ENCODE data around the gene KRT17.

The KRT17 gene

DNA sequence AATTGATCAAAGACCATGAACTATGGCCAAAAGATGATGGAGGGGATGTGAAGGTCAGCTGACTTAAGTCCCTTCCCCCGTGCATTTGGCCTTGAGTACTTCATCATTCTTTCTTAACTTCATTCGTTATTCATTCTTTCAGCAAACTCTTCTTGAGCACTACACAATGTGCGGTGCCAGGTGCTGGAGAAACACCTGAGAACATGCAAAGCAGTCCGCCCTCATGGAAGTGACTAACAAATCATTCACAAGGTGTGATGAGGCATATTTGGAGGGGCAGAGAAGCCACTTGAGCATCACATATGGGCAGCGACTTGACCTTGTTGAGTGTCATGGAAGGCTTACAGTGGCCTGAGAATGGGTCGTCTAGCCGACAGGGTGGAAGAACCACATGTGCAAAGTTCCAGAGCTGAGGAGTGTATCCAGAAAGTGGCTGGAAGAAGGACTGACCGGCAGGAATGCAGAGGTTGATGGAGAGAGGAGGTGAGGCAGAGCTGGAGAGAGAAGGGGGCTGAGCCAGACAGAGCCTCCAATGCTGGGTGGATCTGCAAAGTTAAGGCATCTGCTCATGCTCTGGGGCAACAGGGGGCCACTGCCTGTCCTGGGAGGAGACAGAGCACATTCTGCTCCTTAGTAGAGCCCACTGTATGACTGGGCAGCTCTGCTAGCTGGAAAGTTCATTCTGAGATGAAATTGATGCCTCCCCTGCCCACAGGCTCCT is 39.2 kb upstream of the KRT17 start:
- H3K9me3 ChIP-seq (ENCODE audit: control insufficient read depth in 1 of 2, low read length in 2 of 2) = no peaks in the 10 kb centered on the region
- H3K9ac ChIP-seq (ENCODE audit: low read depth in 1 of 2, low read length in 2 of 2) = peak overlapping the region in 1 of 2 donors; percentile 9
- no peak overlapping the region for H3K27ac ChIP-seq (ENCODE audit: low read depth, low read length)
- no peaks in the 10 kb centered on the region for H3K36me3 ChIP-seq (ENCODE audit: control insufficient read depth in 1 of 2, insufficient read depth in 2 of 2, low read length in 2 of 2)
- H3K4me1 ChIP-seq (ENCODE audit: control insufficient read depth in 1 of 2, insufficient read depth in 2 of 2, low read length in 2 of 2) = peaks cover 27 to 38% of the 10 kb centered on the region in 2 donors
- H3K27me3 ChIP-seq (ENCODE audit: control insufficient read depth in 1 of 2, insufficient read depth in 2 of 2, low read length in 2 of 2) = no peaks in the 10 kb centered on the region
- no peak overlapping the region for H3K4me3 ChIP-seq (ENCODE audit: low read depth in 1 of 2, low read length in 2 of 2)

- Histone ChIP-seq H3K4me1 (ENCODE audit: control insufficient read depth in 1 of 2, insufficient read depth in 2 of 2, low read length in 2 of 2) (peaks cover 39 to 56% of the 10 kb centered on the region in 2 donors), H3K4me3 (ENCODE audit: low read depth in 1 of 2, low read length in 2 of 2) (no peak overlapping the region), H3K9me3 (ENCODE audit: control insufficient read depth in 1 of 2, low read length in 2 of 2) (no peaks in the 10 kb centered on the region), H3K9ac (ENCODE audit: low read depth in 1 of 2, low read length in 2 of 2) (no peak overlapping the region), H3K27me3 (ENCODE audit: control insufficient read depth in 1 of 2, insufficient read depth in 2 of 2, low read length in 2 of 2) (no peaks in the 10 kb centered on the region), H3K36me3 (ENCODE audit: control insufficient read depth in 1 of 2, insufficient read depth in 2 of 2, low read length in 2 of 2) (no peaks in the 10 kb centered on the region), H3K27ac (ENCODE audit: low read depth, low read length) (no peak overlapping the region)
Measured at GRCh38 chr17:41660221-41660711, 35.9 kb upstream of the KRT17 start.

GRCh38 chr17:41659427-41660212 is 35.2 kb upstream of the KRT17 start:
- Histone ChIP-seq H3K9me3 (ENCODE audit: control insufficient read depth in 1 of 2, low read length in 2 of 2) (no peaks in the 10 kb centered on the region), H3K9ac (ENCODE audit: low read depth in 1 of 2, low read length in 2 of 2) (no peak overlapping the region), H3K27me3 (ENCODE audit: control insufficient read depth in 1 of 2, insufficient read depth in 2 of 2, low read length in 2 of 2) (no peaks in the 10 kb centered on the region), H3K27ac (ENCODE audit: low read depth, low read length) (no peak overlapping the region), H3K36me3 (ENCODE audit: control insufficient read depth in 1 of 2, insufficient read depth in 2 of 2, low read length in 2 of 2) (no peaks in the 10 kb centered on the region), H3K4me3 (ENCODE audit: low read depth in 1 of 2, low read length in 2 of 2) (no peak overlapping the region), H3K4me1 (ENCODE audit: control insufficient read depth in 1 of 2, insufficient read depth in 2 of 2, low read length in 2 of 2) (peaks cover 45 to 58% of the 10 kb centered on the region in 2 donors)

GRCh38 chr17:41658846-41659245 is 34.5 kb upstream of the KRT17 start:
- no peaks in the 10 kb centered on the region for H3K27me3 ChIP-seq (ENCODE audit: control insufficient read depth in 1 of 2, insufficient read depth in 2 of 2, low read length in 2 of 2)
- no peak overlapping the region for H3K4me3 ChIP-seq (ENCODE audit: low read depth in 1 of 2, low read length in 2 of 2)
- no peak overlapping the region for H3K27ac ChIP-seq (ENCODE audit: low read depth, low read length)
- peak overlapping the region in 1 of 2 donors; percentile 84 for H3K9ac ChIP-seq (ENCODE audit: low read depth in 1 of 2, low read length in 2 of 2)
- no peaks in the 10 kb centered on the region for H3K36me3 ChIP-seq (ENCODE audit: control insufficient read depth in 1 of 2, insufficient read depth in 2 of 2, low read length in 2 of 2)
- H3K9me3 ChIP-seq (ENCODE audit: control insufficient read depth in 1 of 2, low read length in 2 of 2) = no peaks in the 10 kb centered on the region
- H3K4me1 ChIP-seq (ENCODE audit: control insufficient read depth in 1 of 2, insufficient read depth in 2 of 2, low read length in 2 of 2) = peaks cover 49 to 57% of the 10 kb centered on the region in 2 donors

DNA sequence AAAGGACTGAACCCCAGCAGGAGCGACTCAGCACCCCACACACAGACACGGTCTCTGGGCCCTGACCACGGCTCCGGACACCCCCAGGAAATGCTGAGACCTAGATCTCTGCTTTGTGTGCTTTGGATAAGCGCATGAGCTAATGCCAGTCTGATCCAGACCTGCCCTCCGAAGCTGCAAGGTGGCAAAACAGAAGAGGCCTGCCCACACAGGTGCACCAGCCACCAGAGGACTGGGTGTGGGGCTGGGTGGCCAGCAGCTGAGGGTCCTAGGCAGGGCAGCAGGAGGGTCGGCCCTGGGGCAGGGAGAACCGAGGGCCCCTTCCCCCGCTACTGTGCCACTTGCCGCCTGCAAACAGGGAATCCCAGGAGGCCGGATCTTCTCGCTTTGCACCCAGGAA is 33.6 kb upstream of the KRT17 start:
- Histone ChIP-seq H3K4me1 (ENCODE audit: control insufficient read depth in 1 of 2, insufficient read depth in 2 of 2, low read length in 2 of 2) (peaks cover 58 to 66% of the 10 kb centered on the region in 2 donors), H3K27ac (ENCODE audit: low read depth, low read length) (no peak overlapping the region), H3K36me3 (ENCODE audit: control insufficient read depth in 1 of 2, insufficient read depth in 2 of 2, low read length in 2 of 2) (no peaks in the 10 kb centered on the region), H3K27me3 (ENCODE audit: control insufficient read depth in 1 of 2, insufficient read depth in 2 of 2, low read length in 2 of 2) (no peaks in the 10 kb centered on the region), H3K4me3 (ENCODE audit: low read depth in 1 of 2, low read length in 2 of 2) (no peak overlapping the region), H3K9ac (ENCODE audit: low read depth in 1 of 2, low read length in 2 of 2) (peak overlapping the region; percentile 7 to 84), H3K9me3 (ENCODE audit: control insufficient read depth in 1 of 2, low read length in 2 of 2) (no peaks in the 10 kb centered on the region)

DNA sequence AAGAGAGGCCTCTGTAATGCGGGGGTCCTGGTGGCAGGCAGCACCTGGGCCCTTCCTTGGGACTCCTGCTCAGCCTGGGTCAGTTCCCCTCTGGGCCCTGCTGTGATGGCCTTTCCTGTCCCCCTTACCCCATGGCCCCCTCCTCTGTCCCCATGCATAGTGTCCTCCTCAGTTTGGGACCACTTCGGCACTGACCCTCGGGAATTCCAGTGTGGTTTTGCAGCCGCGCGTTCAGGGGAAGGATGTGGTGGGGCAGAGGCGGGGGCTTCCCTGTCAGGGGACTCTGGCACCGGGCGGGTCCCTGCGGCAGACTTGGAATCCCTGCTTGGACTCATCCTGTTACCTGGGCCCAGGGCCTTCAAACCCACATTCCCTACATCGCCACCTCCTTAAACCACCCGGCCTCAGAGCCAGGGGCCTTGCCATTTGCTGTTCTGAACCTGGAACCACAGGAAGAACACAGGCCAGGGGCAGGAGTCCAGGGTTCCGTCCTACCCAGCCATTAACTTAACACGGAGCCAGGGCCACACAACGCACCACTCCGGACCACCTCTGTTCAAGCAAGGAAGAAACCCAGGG is 32.9 kb upstream of the KRT17 start:
- Histone ChIP-seq H3K27me3 (ENCODE audit: control insufficient read depth in 1 of 2, insufficient read depth in 2 of 2, low read length in 2 of 2) (no peaks in the 10 kb centered on the region), H3K27ac (ENCODE audit: low read depth, low read length) (peak overlapping the region; percentile 94), H3K36me3 (ENCODE audit: control insufficient read depth in 1 of 2, insufficient read depth in 2 of 2, low read length in 2 of 2) (no peaks in the 10 kb centered on the region), H3K4me3 (ENCODE audit: low read depth in 1 of 2, low read length in 2 of 2) (no peak overlapping the region), H3K9ac (ENCODE audit: low read depth in 1 of 2, low read length in 2 of 2) (peak overlapping the region; percentile 70 to 84), H3K9me3 (ENCODE audit: control insufficient read depth in 1 of 2, low read length in 2 of 2) (no peaks in the 10 kb centered on the region), H3K4me1 (ENCODE audit: control insufficient read depth in 1 of 2, insufficient read depth in 2 of 2, low read length in 2 of 2) (peaks cover 60 to 72% of the 10 kb centered on the region in 2 donors)

- no peaks in the 10 kb centered on the region for H3K9me3 ChIP-seq (ENCODE audit: control insufficient read depth in 1 of 2, low read length in 2 of 2)
- H3K4me3 ChIP-seq (ENCODE audit: low read depth in 1 of 2, low read length in 2 of 2) = no peak overlapping the region
- no peaks in the 10 kb centered on the region for H3K36me3 ChIP-seq (ENCODE audit: control insufficient read depth in 1 of 2, insufficient read depth in 2 of 2, low read length in 2 of 2)
- H3K27ac ChIP-seq (ENCODE audit: low read depth, low read length) = peak overlapping the region; percentile 94
- H3K4me1 ChIP-seq (ENCODE audit: control insufficient read depth in 1 of 2, insufficient read depth in 2 of 2, low read length in 2 of 2) = peaks cover 67 to 80% of the 10 kb centered on the region in 2 donors
- peak overlapping the region; percentile 70 to 84 for H3K9ac ChIP-seq (ENCODE audit: low read depth in 1 of 2, low read length in 2 of 2)
- no peaks in the 10 kb centered on the region for H3K27me3 ChIP-seq (ENCODE audit: control insufficient read depth in 1 of 2, insufficient read depth in 2 of 2, low read length in 2 of 2)
Measured at GRCh38 chr17:41656249-41657023, 32.1 kb upstream of the KRT17 start.

GRCh38 chr17:41655611-41656111 is 31.3 kb upstream of the KRT17 start:
- no peaks in the 10 kb centered on the region for H3K27me3 ChIP-seq (ENCODE audit: control insufficient read depth in 1 of 2, insufficient read depth in 2 of 2, low read length in 2 of 2)
- H3K27ac ChIP-seq (ENCODE audit: low read depth, low read length) = peak overlapping the region; percentile 94
- H3K9ac ChIP-seq (ENCODE audit: low read depth in 1 of 2, low read length in 2 of 2) = peak overlapping the region; percentile 84 to 86
- no peaks in the 10 kb centered on the region for H3K9me3 ChIP-seq (ENCODE audit: control insufficient read depth in 1 of 2, low read length in 2 of 2)
- H3K4me1 ChIP-seq (ENCODE audit: control insufficient read depth in 1 of 2, insufficient read depth in 2 of 2, low read length in 2 of 2) = peaks cover 74 to 88% of the 10 kb centered on the region in 2 donors
- H3K36me3 ChIP-seq (ENCODE audit: control insufficient read depth in 1 of 2, insufficient read depth in 2 of 2, low read length in 2 of 2) = no peaks in the 10 kb centered on the region
- peak overlapping the region in 1 of 2 donors; percentile 41 for H3K4me3 ChIP-seq (ENCODE audit: low read depth in 1 of 2, low read length in 2 of 2)

GRCh38 chr17:41654678-41655607 is 30.6 kb upstream of the KRT17 start:
- no peaks in the 10 kb centered on the region for H3K36me3 ChIP-seq (ENCODE audit: control insufficient read depth in 1 of 2, insufficient read depth in 2 of 2, low read length in 2 of 2)
- peak overlapping the region in 1 of 2 donors; percentile 41 for H3K4me3 ChIP-seq (ENCODE audit: low read depth in 1 of 2, low read length in 2 of 2)
- no peaks in the 10 kb centered on the region for H3K9me3 ChIP-seq (ENCODE audit: control insufficient read depth in 1 of 2, low read length in 2 of 2)
- H3K4me1 ChIP-seq (ENCODE audit: control insufficient read depth in 1 of 2, insufficient read depth in 2 of 2, low read length in 2 of 2) = peaks cover 81 to 94% of the 10 kb centered on the region in 2 donors
- H3K27ac ChIP-seq (ENCODE audit: low read depth, low read length) = peak overlapping the region; percentile 94
- H3K9ac ChIP-seq (ENCODE audit: low read depth in 1 of 2, low read length in 2 of 2) = peak overlapping the region; percentile 84 to 86
- H3K27me3 ChIP-seq (ENCODE audit: control insufficient read depth in 1 of 2, insufficient read depth in 2 of 2, low read length in 2 of 2) = no peaks in the 10 kb centered on the region

Measured in duodenal mucosa (tissue), 2 donors.